ENCODE results near the gene ZBTB16. TPM values are rescaled to one million over a fixed set of nuclear protein-coding genes. Genes with fewer than 3 reads are reported as not detected.

ZBTB16 gene
- total and polyA plus RNA-seq, 2 donors (not counting 3 experiments of a cell fraction or from before 2014, with no cell fraction given), result 9.8 to 20.3 TPM

GRCh38 chr11:114260077-114260476 is 200.6 kb downstream of the ZBTB16 start:
- CTCF ChIA-PET, result interaction anchor here (0.7 to 11.9 kb wide), 35 partner anchors 9 to 454 kb away, joined by 3 to 539 read pairs (median 11); partner anchors contain the start of genes HTR3A, HTR3B and ZBTB16
- Histone ChIP-seq H2AFZ (ENCODE audit: low read depth, low read length) (no peak overlapping the region), H3K9me3 (replicated peaks; ENCODE audit: control insufficient read depth, insufficient read depth, low read length) (no peaks in the 10 kb centered on the region), H3K9ac (replicated peaks; ENCODE audit: extremely low read depth, insufficient read depth, low read length) (no peak overlapping the region), H3K27me3 (ENCODE audit: control insufficient read depth in 2 of 2, insufficient read depth in 2 of 2, low read length in 2 of 2) (peaks cover 7 to 11% of the 10 kb centered on the region in 2 experiments), H3K4me2 (ENCODE audit: insufficient read depth, low read length) (no peak overlapping the region), H3K4me1 (ENCODE audit: control insufficient read depth, extremely low read depth, insufficient read depth, low read length) (no peaks in the 10 kb centered on the region), H3K79me2 (ENCODE audit: control insufficient read depth, insufficient read depth, low read length) (no peaks in the 10 kb centered on the region), H3K27ac (ENCODE audit: insufficient read depth, low read depth, low read length) (no peak overlapping the region), H3K4me3 (replicated peaks in 1 of 3; ENCODE audit: insufficient read depth in 1 of 3, low read depth in 1 of 3, low read length in 3 of 3) (no peak overlapping the region), H4K20me1 (replicated peaks; ENCODE audit: control insufficient read depth, extremely low read depth, insufficient read depth, low read length) (no peaks in the 10 kb centered on the region), H3K9me1 (replicated peaks; ENCODE audit: control insufficient read depth, extremely low read depth, insufficient read depth, low read length) (no peaks in the 10 kb centered on the region), H3K36me3 (ENCODE audit: control insufficient read depth in 2 of 2, extremely low read depth in 1 of 2, insufficient read depth in 2 of 2, low read length in 2 of 2) (no peaks in the 10 kb centered on the region)
- intact Hi-C loops (cut with micrococcal nuclease) (loop anchor here (2.0 kb wide), 1 partner anchor 61 kb away; no protein-coding TSS in a partner anchor), dilution Hi-C loops (cut with MboI; ENCODE audit: extremely low pct_ligation_motif_present, low sequenced_read_pairs) (loop anchor here (25.0 kb wide), 1 partner anchor 223 kb away; no protein-coding TSS in a partner anchor)
- BruUV-seq (replicated peaks), result no TSS peak
- DNase-seq (ENCODE audit: low read depth, low spot score) (no peak), FAIRE-seq (no peak)
- no peak for TF ChIP-seq MAX (IDR thresholded peaks at IDR 0.05; ENCODE audit: insufficient read depth, insufficient read length)
- TF ChIP-seq CTCF (IDR thresholded peaks at IDR 0.05; ENCODE audit: extremely low read depth in 1 of 2, insufficient read depth in 1 of 2, low read depth in 1 of 2, low read length in 2 of 2), result no peak
- no peak for TF ChIP-seq JUN (IDR thresholded peaks at IDR 0.05; ENCODE audit: borderline replicate concordance, insufficient read depth, insufficient read length, low read depth)
- TF ChIP-seq MYC (IDR thresholded peaks at IDR 0.05; ENCODE audit: low read depth, low read length), result no peak
- no peak for TF ChIP-seq POLR2AphosphoS5 (IDR thresholded peaks at IDR 0.05; ENCODE audit: insufficient read depth, low read depth, low read length)
- no peak for TF ChIP-seq POLR2A (IDR thresholded peaks at IDR 0.05; ENCODE audit: low read depth, low read length)
- no peak for TF ChIP-seq GATA2 (IDR thresholded peaks at IDR 0.05; ENCODE audit: insufficient read depth, insufficient read length, low read depth, low read length)
- TF ChIP-seq FOS (IDR thresholded peaks at IDR 0.05; ENCODE audit: borderline replicate concordance, insufficient read depth, low read length), result no peak
- TF ChIP-seq EZH2 (IDR thresholded peaks at IDR 0.05; ENCODE audit: borderline replicate concordance, low read depth, low read length, severe bottlenecking), result no peak
- POLR2A ChIA-PET, result no interaction called here

Measured in endothelial cell of umbilical vein (primary cell).